Pancreas (tissue), 10 donors: ENCODE results near the gene JAKMIP1. TPM values are rescaled to one million over a fixed set of nuclear protein-coding genes. Genes with fewer than 3 reads are reported as not detected.

Source experiments
- ATAC-seq, 4 donors: fragments of 200-7000 bp; cut with Tn5 transposase; one replicate each; pipeline versions ENCODE4 v1.8.0 to v1.9.1; 2020; ENCODE audit warnings: mild to moderate bottlenecking in 4 of 4, moderate library complexity in 4 of 4
- DNase-seq, 6 donors: peaks; one replicate each; pipeline ENCODE4 v3.0.0-alpha.2; 2020
- FAIRE-seq: peaks from 2 replicates; lab custom pipeline; 2012; peaks lifted over from hg19 to GRCh38; lab: Jason Lieb, UNC
- H3K27ac ChIP-seq, 4 donors: fragments of 200-600 bp; sonication (generic); 1 replicate in 3 of 4; 2 replicates in 1 of 4; pipeline versions ENCODE4 v1.5.0 to v1.8.0; 2020
- H3K27me3 ChIP-seq, 4 donors: fragments of 200-600 bp; one replicate each; pipeline ENCODE4 v1.8.0; 2021
- H3K36me3 ChIP-seq, 3 donors: fragments of 200-600 bp; sonication (generic) in 1 of 3; one replicate each; pipeline versions ENCODE4 v1.5.0 to v1.8.0; 2020 to 2021
- H3K4me1 ChIP-seq, 3 donors: fragments of 200-600 bp; one replicate each; pipeline ENCODE4 v1.8.0; 2021
- H3K4me3 ChIP-seq, 4 donors: fragments of 200-600 bp; sonication (generic) in 2 of 4; one replicate each; pipeline versions ENCODE4 v1.5.0 to v1.8.0; 2020 to 2021
- H3K9me3 ChIP-seq, 4 donors: fragments of 200-600 bp; one replicate each; pipeline ENCODE4 v1.8.0; 2021
- CTCF ChIP-seq, 4 donors: fragments of 200-600 bp; sonication (generic) in 3 of 4; IDR thresholded peaks; one replicate each; pipeline versions ENCODE4 v1.5.0 to v1.8.0; 2021; ENCODE audit warnings: antibody characterized with exemption in 4 of 4
- WGBS, 2 donors: extraction: QIAGEN DNeasy Blood & Tissue Kit; methylation state at CpG; one replicate each; pipeline ENCODE4 v1.1.7; 2013; 5-methylcytosine and 5-hydroxymethylcytosine counted together
- intact Hi-C, 3 donors: fragments of 100-400 bp; cut with DNase I; formaldehyde crosslinking; loops; one replicate each; pipeline versions ENCODE4 v1.11.1 to v1.14.2; 2022
- polyA plus RNA-seq, 2 donors: library from polyadenylated mRNA; stranded (reverse); fragments of 200-250 nt; gene quantifications; one replicate each; pipeline ENCODE4 v1.2.3, GENCODE V29; 2013
- total RNA-seq, 6 donors: library from RNA; stranded (reverse); fragmentation: NEBNext Ultra II Directional in 4 of 6; extraction: Animal tissue kit (Norgen Biotek cat#: 25700) in 4 of 6; gene quantifications; one replicate each; pipeline versions ENCODE4 v1.2.1 to v1.2.4, GENCODE V29; 2021 to 2023
- donor health status: healthy with polysubstance abuse.
- donor health status: DM: no; HTN: no; CAD: no; lungs with moderate emphysema.
- donor health status: DM: no; HTN: no; CAD: no.
- donor health status: control.
- donor health status: control.
- donor health status: Bipolar disorder and iron deficiency.
- donor health status: DM: yes; HTN: yes; CAD: no.
- donor health status: DM: no; HTN: no; CAD: no.
- donor health status: DM: no; HTN: no; CAD: no.
- donor health status: DM: yes; HTN: yes; CAD: no.

JAKMIP1 gene
- total and polyA plus RNA-seq, 8 donors, result 0.16 to 4.3 (median 0.59) TPM

- DNase-seq, result no peak
- H3K36me3 ChIP-seq, result no peaks in the 10 kb centered on the region
- no peak within 1 kb of the TSS for H3K4me3 ChIP-seq
- ATAC-seq, result no peak
- intact Hi-C loops, result no loop called here
- H3K9me3 ChIP-seq, result no peaks in the 10 kb centered on the region
- no peak within 1 kb of the TSS for H3K27ac ChIP-seq
- H3K27me3 ChIP-seq, result peaks cover 0 to 4% (median 0%) of the 10 kb centered on the region in 4 donors
- no peak for FAIRE-seq
- no peaks in the 10 kb centered on the region for H3K4me1 ChIP-seq
- WGBS, 2 donors, result 50 to 59% methylated on average over 8 of the region's 8 CpGs
- TF ChIP-seq CTCF (IDR thresholded peaks at IDR 0.05), result no peak
These were observed 182.0 kb downstream of the JAKMIP1 start, which contains the start of gene C4orf50 for GRCh38 chr4:6018331-6018730. Gene C4orf50 (minus strand): TSS chr4:6018431.

GRCh38 chr4:6017800-6018199 lies 182.5 kb downstream of the JAKMIP1 start:
- intact Hi-C loops, result no loop called here
- DNase-seq, result peak in 1 of 6 donors; percentile 30

GRCh38 chr4:6017030-6017429 lies 183.3 kb downstream of the JAKMIP1 start:
- Histone ChIP-seq H3K4me3 (no peak overlapping the region), H3K36me3 (no peaks in the 10 kb centered on the region), H3K27me3 (peaks cover 0 to 4% (median 0%) of the 10 kb centered on the region in 4 donors), H3K9me3 (no peaks in the 10 kb centered on the region), H3K4me1 (no peaks in the 10 kb centered on the region), H3K27ac (no peak overlapping the region)
- ATAC-seq (peak in 1 of 4 donors; percentile 35), DNase-seq (peak in 1 of 6 donors; percentile 47), FAIRE-seq (no peak)
- intact Hi-C loops, result no loop called here
- no peak for TF ChIP-seq CTCF (IDR thresholded peaks at IDR 0.05)
- 42 to 46% methylated on average over 10 of the region's 10 CpGs for WGBS, 2 donors

More at GRCh38 chr4:6017800-6018199, 182.5 kb downstream of the JAKMIP1 start:
- Histone ChIP-seq H3K27ac (no peak overlapping the region), H3K4me1 (no peaks in the 10 kb centered on the region), H3K36me3 (no peaks in the 10 kb centered on the region), H3K27me3 (peaks cover 0 to 4% (median 0%) of the 10 kb centered on the region in 4 donors), H3K9me3 (no peaks in the 10 kb centered on the region), H3K4me3 (no peak overlapping the region)
- 68 to 74% methylated on average over 11 of the region's 11 CpGs for WGBS, 2 donors
- no peak for ATAC-seq
- TF ChIP-seq CTCF (IDR thresholded peaks at IDR 0.05), result no peak
- FAIRE-seq, result no peak

GRCh38 chr4:6013564-6013963 lies 186.8 kb downstream of the JAKMIP1 start:
- H3K27ac ChIP-seq, result no peak overlapping the region
- peaks cover 0 to 4% (median 0%) of the 10 kb centered on the region in 4 donors for H3K27me3 ChIP-seq
- WGBS, 2 donors, result 75 to 80% methylated on average over 12 of the region's 12 CpGs
- H3K4me1 ChIP-seq, result no peaks in the 10 kb centered on the region
- no peak for TF ChIP-seq CTCF (IDR thresholded peaks at IDR 0.05)
- FAIRE-seq (no peak), ATAC-seq (no peak), DNase-seq (no peak)
- H3K36me3 ChIP-seq, result no peaks in the 10 kb centered on the region
- H3K4me3 ChIP-seq, result no peak overlapping the region
- H3K9me3 ChIP-seq, result no peaks in the 10 kb centered on the region
- intact Hi-C loops, result no loop called here

GRCh38 chr4:6012200-6012599 lies 188.1 kb downstream of the JAKMIP1 start:
- Histone ChIP-seq H3K9me3 (no peaks in the 10 kb centered on the region), H3K4me3 (no peak overlapping the region), H3K27me3 (peaks cover 0 to 8% (median 0%) of the 10 kb centered on the region in 4 donors), H3K27ac (no peak overlapping the region), H3K36me3 (no peaks in the 10 kb centered on the region), H3K4me1 (no peaks in the 10 kb centered on the region)
- DNase-seq (no peak), FAIRE-seq (no peak), ATAC-seq (no peak)
- no peak for TF ChIP-seq CTCF (IDR thresholded peaks at IDR 0.05)
- WGBS, 2 donors, result 63 to 68% methylated on average over 5 of the region's 5 CpGs
- intact Hi-C loops, result no loop called here
